Breast epithelium (tissue), 3 donors: ENCODE results near the gene PLCB4.

Experiments
- POLR2A ChIP-seq: fragments of 450-650 bp; IDR thresholded peaks from one replicate; pipeline ENCODE4 v1.6.1; 2016; ENCODE audit warnings: antibody characterized with exemption, mild to moderate bottlenecking, moderate library complexity
- POLR2AphosphoS5 ChIP-seq, 3 donors: sonication (generic); formaldehyde crosslinking; IDR thresholded peaks; one replicate each; pipeline ENCODE4 v1.6.1; 2017; ENCODE audit warnings: antibody characterized with exemption in 3 of 3
- TF ChIP-seq, protein P1 (sequence below), 3 donors: fragments of 450-650 bp; IDR thresholded peaks; one replicate each; pipeline ENCODE4 v1.5.1; 2016 to 2017; ENCODE audit warnings: antibody characterized with exemption in 3 of 3, mild to moderate bottlenecking in 3 of 3, moderate library complexity in 3 of 3

DNA sequence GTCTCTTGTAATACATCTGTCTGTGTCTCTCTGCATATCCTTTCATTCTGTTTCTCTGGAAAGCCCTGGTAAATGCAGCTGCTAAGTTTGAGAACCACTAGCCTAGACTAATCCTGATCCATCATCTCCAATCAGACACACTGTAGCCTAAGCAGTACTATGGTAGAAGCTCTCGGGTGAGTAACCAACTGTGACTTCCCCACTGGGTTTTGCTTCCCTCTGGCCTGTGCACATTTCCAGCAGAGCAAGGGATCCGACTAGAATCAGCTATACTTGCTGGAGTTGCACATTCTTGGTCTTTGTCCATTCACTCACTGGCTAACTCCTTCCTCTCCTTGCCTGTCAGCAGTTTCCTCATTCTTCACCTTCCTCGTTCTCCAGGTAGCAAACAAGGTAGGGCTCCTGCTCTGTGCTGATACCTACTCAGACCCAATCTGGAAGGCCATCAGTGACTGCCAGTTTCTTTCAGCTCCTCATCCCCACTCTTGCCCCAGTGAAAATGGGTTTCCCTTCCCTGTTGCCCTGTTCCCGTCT lies 184.2 kb downstream of the PLCB4 start:
- TF ChIP-seq, protein P1, sequence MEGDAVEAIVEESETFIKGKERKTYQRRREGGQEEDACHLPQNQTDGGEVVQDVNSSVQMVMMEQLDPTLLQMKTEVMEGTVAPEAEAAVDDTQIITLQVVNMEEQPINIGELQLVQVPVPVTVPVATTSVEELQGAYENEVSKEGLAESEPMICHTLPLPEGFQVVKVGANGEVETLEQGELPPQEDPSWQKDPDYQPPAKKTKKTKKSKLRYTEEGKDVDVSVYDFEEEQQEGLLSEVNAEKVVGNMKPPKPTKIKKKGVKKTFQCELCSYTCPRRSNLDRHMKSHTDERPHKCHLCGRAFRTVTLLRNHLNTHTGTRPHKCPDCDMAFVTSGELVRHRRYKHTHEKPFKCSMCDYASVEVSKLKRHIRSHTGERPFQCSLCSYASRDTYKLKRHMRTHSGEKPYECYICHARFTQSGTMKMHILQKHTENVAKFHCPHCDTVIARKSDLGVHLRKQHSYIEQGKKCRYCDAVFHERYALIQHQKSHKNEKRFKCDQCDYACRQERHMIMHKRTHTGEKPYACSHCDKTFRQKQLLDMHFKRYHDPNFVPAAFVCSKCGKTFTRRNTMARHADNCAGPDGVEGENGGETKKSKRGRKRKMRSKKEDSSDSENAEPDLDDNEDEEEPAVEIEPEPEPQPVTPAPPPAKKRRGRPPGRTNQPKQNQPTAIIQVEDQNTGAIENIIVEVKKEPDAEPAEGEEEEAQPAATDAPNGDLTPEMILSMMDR (IDR thresholded peaks at IDR 0.05), result no peak
- TF ChIP-seq POLR2AphosphoS5 (IDR thresholded peaks at IDR 0.05), result no peak
- TF ChIP-seq POLR2A, result no peak
